Testis (tissue), 5 donors: ENCODE data around the gene EXOC1L. TPM values are rescaled to one million over a fixed set of nuclear protein-coding genes. Genes with fewer than 3 reads are reported as not detected.
A peak's percentile ranks its signal among the peaks of the same experiment; 100 is the strongest.

Source experiments
- DNase-seq: peaks from one replicate; pipeline ENCODE4 v3.0.0-alpha.2; 2019
- H3K27ac ChIP-seq, 2 donors: fragments of 200-600 bp; sonication (generic); one replicate each; pipeline ENCODE4 v1.5.1; 2019
- H3K27me3 ChIP-seq: fragments of 200-600 bp; sonication (generic); one replicate; pipeline ENCODE4 v1.5.1; 2019
- H3K36me3 ChIP-seq: fragments of 200-600 bp; sonication (generic); one replicate; pipeline ENCODE4 v1.5.1; 2017; ENCODE audit warnings: low read depth; ENCODE audit errors: missing control alignments
- H3K4me1 ChIP-seq: fragments of 200-600 bp; sonication (generic); one replicate; pipeline ENCODE4 v1.5.1; 2019
- H3K4me3 ChIP-seq, 2 donors: fragments of 200-600 bp; sonication (generic); one replicate each; pipeline ENCODE4 v1.5.1; 2017 to 2019
- H3K9me3 ChIP-seq: fragments of 200-600 bp; sonication (generic); one replicate; pipeline ENCODE4 v1.5.1; 2017
- CTCF ChIP-seq, 3 experiments: fragments of 450-650 bp in 2 of 3; fragments of 200-600 bp in 1 of 3; sonication (generic) in 1 of 3; IDR thresholded peaks; one replicate each; pipeline ENCODE4 v1.5.1; 2016 to 2019; ENCODE audit warnings: antibody characterized with exemption in 3 of 3, mild to moderate bottlenecking in 2 of 3, moderate library complexity in 1 of 3
- POLR2A ChIP-seq: fragments of 450-650 bp; IDR thresholded peaks from one replicate; pipeline ENCODE4 v1.6.1; 2017; ENCODE audit warnings: antibody characterized with exemption, mild to moderate bottlenecking, moderate library complexity
- WGBS, 2 donors: methylation state at CpG; one replicate each; pipeline ENCODE4 v1.1.5; 2018; 5-methylcytosine and 5-hydroxymethylcytosine counted together
- intact Hi-C: fragments of 100-400 bp; cut with DNase I; formaldehyde crosslinking; loops from one replicate; pipeline ENCODE4 v1.15.1; 2023; ENCODE audit warnings: low total_unique reads
- long read RNA-seq, 2 donors: transcript quantifications; one replicate each; lab custom pipeline, GENCODE V29; 2026
- polyA plus RNA-seq: library from polyadenylated mRNA; stranded (reverse); fragments of 350-450 nt; fragmentation: Illumina TruSeq; extraction: RNeasy Lipid Tissue Mini Kit (QIAGEN cat#74804); gene quantifications from one replicate; pipeline ENCODE4 v1.2.3, GENCODE V29; 2014; ENCODE audit warnings: low read depth, low replicate concordance; ENCODE audit not compliant: insufficient read depth
- total RNA-seq, 2 donors: library from RNA; depleted of rRNA; stranded (reverse); fragments of >200 nt; gene quantifications; one replicate each; pipeline ENCODE4 v1.2.3, GENCODE V29; 2016

Gene EXOC1L
- total RNA-seq (under 1 TPM in 1 of 2 donors, not detected in 1; 0.50 TPM), polyA plus RNA-seq (not detected)
- long read RNA-seq, donor 1, partial matches to known transcripts: 0 of 1 reads
- long read RNA-seq, donor 1, other reads (novel, unspliced or antisense): 0 of 1 reads
- long read RNA-seq, donor 2: 0 reads

GRCh38 chr4:55819634-55820033, at the start of gene EXOC1L:
TSS of gene EXOC1L (plus strand) at chr4:55819790. CDS start at chr4:55820027, 237 bp downstream.
- DNase-seq: peak; percentile 21
- no peaks in the 10 kb centered on the region for H3K27me3 ChIP-seq
- H3K36me3 ChIP-seq: no peaks in the 10 kb centered on the region
- intact Hi-C loops: no loop called here
- H3K27ac ChIP-seq: no peak within 1 kb of the TSS
- WGBS, 2 donors: 6 to 14% methylated on average over 12 to 13 of the region's 13 CpGs
- H3K4me1 ChIP-seq: no peaks in the 10 kb centered on the region
- no peak within 1 kb of the TSS for H3K4me3 ChIP-seq
- no peaks in the 10 kb centered on the region for H3K9me3 ChIP-seq
- no peak for TF ChIP-seq POLR2A
- no peak for TF ChIP-seq CTCF (IDR thresholded peaks at IDR 0.05)

- TF ChIP-seq CTCF (IDR thresholded peaks at IDR 0.05): no peak
- TF ChIP-seq POLR2A: no peak
- 81 to 82% methylated on average over 3 of the region's 3 CpGs for WGBS, 2 donors
- no peaks in the 10 kb centered on the region for H3K9me3 ChIP-seq
- H3K4me1 ChIP-seq: no peaks in the 10 kb centered on the region
- H3K27ac ChIP-seq: no peak overlapping the region
- DNase-seq: no peak
- intact Hi-C loops: no loop called here
- no peaks in the 10 kb centered on the region for H3K27me3 ChIP-seq
- no peaks in the 10 kb centered on the region for H3K36me3 ChIP-seq
- H3K4me3 ChIP-seq: no peak overlapping the region
Measured at GRCh38 chr4:55770662-55771061, 48.9 kb upstream of the EXOC1L start.

GRCh38 chr4:55781341-55781740, 38.2 kb upstream of the EXOC1L start:
- no peak for DNase-seq
- intact Hi-C loops: no loop called here

GRCh38 chr4:55781812-55782211, 37.8 kb upstream of the EXOC1L start:
- no peak overlapping the region for H3K4me3 ChIP-seq

More at GRCh38 chr4:55781341-55781740, 38.2 kb upstream of the EXOC1L start:
- TF ChIP-seq POLR2A (no peak), CTCF (IDR thresholded peaks at IDR 0.05) (no peak)
- no peaks in the 10 kb centered on the region for H3K36me3 ChIP-seq
- no peaks in the 10 kb centered on the region for H3K4me1 ChIP-seq
- WGBS, 2 donors: 87 to 89% methylated on average over 2 of the region's 2 CpGs
- no peaks in the 10 kb centered on the region for H3K27me3 ChIP-seq
- no peaks in the 10 kb centered on the region for H3K9me3 ChIP-seq
- no peak overlapping the region for H3K27ac ChIP-seq
- no peak overlapping the region for H3K4me3 ChIP-seq

More at GRCh38 chr4:55781812-55782211, 37.8 kb upstream of the EXOC1L start:
- no peak for TF ChIP-seq CTCF (IDR thresholded peaks at IDR 0.05)
- TF ChIP-seq POLR2A: no peak
- no peak for DNase-seq
- Histone ChIP-seq H3K36me3 (no peaks in the 10 kb centered on the region), H3K27ac (no peak overlapping the region), H3K9me3 (no peaks in the 10 kb centered on the region), H3K27me3 (no peaks in the 10 kb centered on the region), H3K4me1 (no peaks in the 10 kb centered on the region)
- intact Hi-C loops: no loop called here
- 33 to 70% methylated on average over 1 of the region's 1 CpG for WGBS, 2 donors
